ENCODE data around the gene SNTN.

SNTN gene

DNA sequence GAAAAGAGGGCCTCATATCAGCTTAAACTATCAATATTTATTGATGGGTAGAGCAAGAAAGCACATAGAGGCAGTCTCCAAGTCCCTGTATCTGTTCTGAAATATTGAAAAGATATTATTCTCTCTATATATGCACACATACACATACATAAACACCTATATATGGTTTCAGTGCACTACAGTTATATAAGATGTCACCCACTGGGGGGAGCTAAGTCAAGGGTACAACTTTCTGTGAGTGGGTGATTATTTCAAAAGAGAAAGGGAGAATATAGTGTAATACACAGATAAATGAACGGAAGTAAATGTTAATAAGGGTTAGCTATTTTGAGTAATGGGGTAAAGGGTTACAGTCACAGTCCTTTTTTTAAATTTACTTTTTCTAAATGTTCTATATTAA is 8.8 kb downstream of the SNTN start:
- no peak for DNase-seq
- peaks cover 7% of the 10 kb centered on the region for H3K4me1 Mint-ChIP-seq
- peaks cover 3% of the 10 kb centered on the region for H3K27me3 Mint-ChIP-seq (ENCODE audit: low read depth, poor library complexity)
- H3K36me3 Mint-ChIP-seq (ENCODE audit: low read depth) = no peaks in the 10 kb centered on the region
- no peaks in the 10 kb centered on the region for H3K9me3 Mint-ChIP-seq
- TF ChIP-seq, protein P1, sequence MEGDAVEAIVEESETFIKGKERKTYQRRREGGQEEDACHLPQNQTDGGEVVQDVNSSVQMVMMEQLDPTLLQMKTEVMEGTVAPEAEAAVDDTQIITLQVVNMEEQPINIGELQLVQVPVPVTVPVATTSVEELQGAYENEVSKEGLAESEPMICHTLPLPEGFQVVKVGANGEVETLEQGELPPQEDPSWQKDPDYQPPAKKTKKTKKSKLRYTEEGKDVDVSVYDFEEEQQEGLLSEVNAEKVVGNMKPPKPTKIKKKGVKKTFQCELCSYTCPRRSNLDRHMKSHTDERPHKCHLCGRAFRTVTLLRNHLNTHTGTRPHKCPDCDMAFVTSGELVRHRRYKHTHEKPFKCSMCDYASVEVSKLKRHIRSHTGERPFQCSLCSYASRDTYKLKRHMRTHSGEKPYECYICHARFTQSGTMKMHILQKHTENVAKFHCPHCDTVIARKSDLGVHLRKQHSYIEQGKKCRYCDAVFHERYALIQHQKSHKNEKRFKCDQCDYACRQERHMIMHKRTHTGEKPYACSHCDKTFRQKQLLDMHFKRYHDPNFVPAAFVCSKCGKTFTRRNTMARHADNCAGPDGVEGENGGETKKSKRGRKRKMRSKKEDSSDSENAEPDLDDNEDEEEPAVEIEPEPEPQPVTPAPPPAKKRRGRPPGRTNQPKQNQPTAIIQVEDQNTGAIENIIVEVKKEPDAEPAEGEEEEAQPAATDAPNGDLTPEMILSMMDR (IDR thresholded peaks at IDR 0.05) = no peak
- no peak overlapping the region for H3K27ac Mint-ChIP-seq
- H3K4me3 Mint-ChIP-seq = no peak overlapping the region

DNA sequence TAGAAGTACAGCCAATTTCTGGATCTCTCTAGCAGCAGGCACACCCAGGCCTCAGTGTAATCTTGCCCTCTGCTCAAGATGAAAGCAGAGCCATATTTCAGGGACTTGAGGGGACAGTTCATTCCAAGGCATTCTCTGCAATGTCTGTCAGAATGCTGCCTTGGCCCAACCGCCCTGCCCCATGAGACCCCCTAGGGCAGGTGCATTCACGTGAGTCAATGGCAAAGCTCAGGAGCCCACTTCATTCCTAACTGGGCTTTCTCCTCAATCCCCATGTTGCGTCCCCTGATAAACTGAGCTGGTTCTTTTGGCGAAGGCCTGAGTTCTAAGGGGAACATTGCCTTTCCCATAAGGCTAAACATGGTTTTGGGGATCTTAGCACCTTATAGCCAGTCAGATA is 9.5 kb downstream of the SNTN start:
- H3K36me3 Mint-ChIP-seq (ENCODE audit: low read depth) = no peaks in the 10 kb centered on the region
- H3K27me3 Mint-ChIP-seq (ENCODE audit: low read depth, poor library complexity) = peaks cover 3% of the 10 kb centered on the region
- H3K9me3 Mint-ChIP-seq = no peaks in the 10 kb centered on the region
- TF ChIP-seq, protein P1 (IDR thresholded peaks at IDR 0.05) = no peak
- DNase-seq = no peak
- peaks cover 2% of the 10 kb centered on the region for H3K4me1 Mint-ChIP-seq
- no peak overlapping the region for H3K27ac Mint-ChIP-seq
- no peak overlapping the region for H3K4me3 Mint-ChIP-seq

DNA sequence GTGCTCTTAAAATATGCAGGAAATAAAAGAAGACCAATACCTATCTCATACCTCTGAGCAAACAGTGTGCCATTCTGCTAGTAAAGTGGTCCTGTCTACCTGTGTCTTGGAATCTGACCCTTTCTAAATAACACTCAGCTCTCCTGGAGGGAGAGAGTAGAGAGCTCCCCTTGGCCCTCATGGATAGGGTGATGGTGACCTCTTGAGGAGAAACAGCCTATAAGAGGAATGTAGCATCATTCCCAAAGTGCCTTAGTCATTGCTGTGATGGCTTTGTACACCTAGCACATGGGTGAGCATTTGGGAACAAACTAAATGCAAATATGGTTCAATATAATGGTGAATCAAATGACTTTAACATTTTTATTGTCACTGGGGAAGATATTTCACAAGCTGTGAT is 10.0 kb downstream of the SNTN start:
- TF ChIP-seq, protein P1 (IDR thresholded peaks at IDR 0.05) = no peak
- no peak overlapping the region for H3K27ac Mint-ChIP-seq
- no peak for DNase-seq
- no peaks in the 10 kb centered on the region for H3K9me3 Mint-ChIP-seq
- H3K4me3 Mint-ChIP-seq = no peak overlapping the region
- H3K27me3 Mint-ChIP-seq (ENCODE audit: low read depth, poor library complexity) = peaks cover 3% of the 10 kb centered on the region
- H3K4me1 Mint-ChIP-seq = no peaks in the 10 kb centered on the region
- no peaks in the 10 kb centered on the region for H3K36me3 Mint-ChIP-seq (ENCODE audit: low read depth)

DNA sequence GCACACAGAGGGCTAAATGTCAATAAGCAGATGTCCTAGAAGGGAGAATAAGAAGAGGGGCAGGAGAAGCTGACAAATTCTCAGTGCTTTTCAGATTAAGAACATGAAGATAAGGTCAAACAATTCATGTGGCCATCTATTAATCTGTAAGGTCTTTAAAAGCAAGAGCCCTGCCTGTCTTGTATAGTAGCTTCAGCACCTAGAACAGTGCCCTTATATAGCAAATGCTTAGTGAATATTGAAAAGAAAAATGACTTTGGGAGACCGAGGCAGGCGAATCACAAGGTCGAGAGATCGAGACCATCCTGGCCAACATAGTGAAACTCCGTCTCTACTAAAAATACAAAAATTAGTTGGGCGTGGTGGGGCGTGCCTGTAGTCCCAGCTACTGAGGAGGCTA is 18.1 kb downstream of the SNTN start:
- TF ChIP-seq, protein P1 (IDR thresholded peaks at IDR 0.05) = no peak
- peaks cover 18% of the 10 kb centered on the region for H3K27me3 Mint-ChIP-seq (ENCODE audit: low read depth, poor library complexity)
- H3K4me3 Mint-ChIP-seq = no peak overlapping the region
- DNase-seq = no peak
- no peaks in the 10 kb centered on the region for H3K4me1 Mint-ChIP-seq
- no peak overlapping the region for H3K27ac Mint-ChIP-seq
- no peaks in the 10 kb centered on the region for H3K36me3 Mint-ChIP-seq (ENCODE audit: low read depth)
- H3K9me3 Mint-ChIP-seq = no peaks in the 10 kb centered on the region

DNA sequence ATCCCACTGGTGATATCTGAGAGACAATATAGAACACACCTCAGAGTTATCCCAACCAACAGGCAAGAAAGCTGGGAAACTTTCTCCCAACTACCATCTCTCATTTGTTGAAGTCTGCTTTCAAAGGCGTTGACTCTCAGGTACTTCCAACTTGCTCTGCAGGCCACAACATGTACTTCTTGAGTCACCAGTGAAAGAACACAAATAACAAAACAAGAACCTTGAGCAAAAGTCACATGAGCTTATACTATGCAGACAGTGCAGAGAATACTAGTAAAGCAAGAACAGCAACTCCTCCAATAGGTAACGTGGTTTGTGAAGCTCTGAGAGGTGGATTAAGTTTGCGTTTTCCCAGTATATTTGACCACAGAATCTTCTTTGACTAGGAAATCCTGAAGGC is 20.6 kb downstream of the SNTN start:
- no peaks in the 10 kb centered on the region for H3K36me3 Mint-ChIP-seq (ENCODE audit: low read depth)
- H3K4me1 Mint-ChIP-seq = no peaks in the 10 kb centered on the region
- peaks cover 18% of the 10 kb centered on the region for H3K27me3 Mint-ChIP-seq (ENCODE audit: low read depth, poor library complexity)
- DNase-seq = no peak
- no peaks in the 10 kb centered on the region for H3K9me3 Mint-ChIP-seq
- H3K27ac Mint-ChIP-seq = no peak overlapping the region
- no peak overlapping the region for H3K4me3 Mint-ChIP-seq
- TF ChIP-seq, protein P1 (IDR thresholded peaks at IDR 0.05) = no peak

DNA sequence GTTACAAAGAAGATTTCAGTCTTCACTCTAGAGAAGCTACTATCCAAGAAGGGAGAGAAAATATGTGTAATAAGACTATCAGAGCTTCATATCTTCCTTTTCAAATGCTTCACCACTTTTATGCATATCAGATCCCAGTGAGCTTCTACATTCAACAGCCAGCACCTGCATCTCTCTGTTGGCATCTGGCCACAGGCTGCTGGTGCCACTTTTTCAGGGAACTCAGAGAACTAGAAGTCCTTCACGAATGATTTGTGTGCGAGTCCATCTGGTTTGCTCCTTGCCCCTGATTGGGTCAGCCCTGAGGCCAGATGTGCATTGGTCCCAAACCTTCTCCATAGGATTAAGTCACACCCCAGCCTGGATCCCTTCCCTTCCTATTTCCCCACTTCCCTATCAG is 22.1 kb downstream of the SNTN start:
- DNase-seq = no peak
- no peaks in the 10 kb centered on the region for H3K4me1 Mint-ChIP-seq
- H3K4me3 Mint-ChIP-seq = no peak overlapping the region
- H3K27ac Mint-ChIP-seq = no peak overlapping the region
- H3K36me3 Mint-ChIP-seq (ENCODE audit: low read depth) = no peaks in the 10 kb centered on the region
- peaks cover 14% of the 10 kb centered on the region for H3K27me3 Mint-ChIP-seq (ENCODE audit: low read depth, poor library complexity)
- no peaks in the 10 kb centered on the region for H3K9me3 Mint-ChIP-seq
- TF ChIP-seq, protein P1 (IDR thresholded peaks at IDR 0.05) = no peak

All from nephron progenitor cell (in vitro differentiated cells).